HCT116 (cell line): ENCODE results near the gene MPC1. TPM values are rescaled to one million over a fixed set of nuclear protein-coding genes. Genes with fewer than 3 reads are reported as not detected.
A peak's percentile ranks its signal among the peaks of the same experiment; 100 is the strongest.

Experiments
- ATAC-seq: fragments of 200-7000 bp; cut with Tn5 transposase; 2 replicates; pipeline ENCODE4 v1.9.1; 2020; ENCODE audit warnings: mild to moderate bottlenecking, moderate library complexity
- BruUV-seq: library from RNA; stranded (reverse); fragments of 400-500 nt; replicated peaks from 2 replicates; lab custom pipeline; 2021; lab: Mats Ljungman, UMichigan
- CTCF ChIA-PET: fragments of 300-600 bp; sonication (Branson Sonifier 250); formaldehyde crosslinking; loops from one replicate; lab custom pipeline; 2021; ENCODE audit warnings: antibody characterized with exemption; lab: Charles Lee
- POLR2A ChIA-PET: fragments of 300-600, 350-600 bp; sonication (Branson Sonifier 250); formaldehyde crosslinking; loops from one replicate; lab custom pipeline; 2021; ENCODE audit warnings: antibody characterized with exemption; lab: Charles Lee
- RAD21 ChIA-PET, 2 experiments: fragments of 300-600 bp; sonication (Branson Sonifier 250); formaldehyde crosslinking; loops; one replicate each; lab custom pipeline; 2023; ENCODE audit warnings: low total read pairs in 2 of 2; ENCODE audit not compliant: uncharacterized antibody in 2 of 2, unreplicated experiment in 2 of 2, low non-redundant PET in 1 of 2; lab: Charles Lee
- DNase-seq: peaks from one replicate; pipeline ENCODE4 v3.0.0-alpha.2; 2010; ENCODE audit warnings: low read depth, low spot score
- H2AFZ ChIP-seq: fragments of 200-600 bp; shearing (Covaris generic), sonication (generic); 2 replicates; pipeline ENCODE4 v1.6.1; 2017; ENCODE audit warnings: low read depth, mixed run types, mixed read lengths, antibody characterized with exemption, low read length; ENCODE audit not compliant: poor library complexity, severe bottlenecking
- H3K27ac ChIP-seq: 2 replicates; pipeline ENCODE4 v1.5.1; 2012; ENCODE audit warnings: low read depth, low read length
- H3K27me3 ChIP-seq: fragments of 200-600 bp; sonication (generic); 2 replicates; pipeline ENCODE4 v1.6.1; 2016; ENCODE audit warnings: mixed run types, low read length, mixed read lengths; ENCODE audit not compliant: insufficient read depth
- H3K36me3 ChIP-seq, 2 experiments: fragments of 200-500 bp in 1 of 2; fragments of 200-600 bp in 1 of 2; sonication (Bioruptor generic) in 1 of 2; sonication (generic) in 1 of 2; 2 replicates each; pipeline versions ENCODE4 v1.5.1 to v1.6.1; 2014 to 2016; ENCODE audit warnings: low read length in 2 of 2, inconsistent platforms in 1 of 2, mixed read lengths in 1 of 2, mixed run types in 1 of 2; ENCODE audit not compliant: insufficient read depth in 2 of 2, control insufficient read depth in 1 of 2
- H3K4me1 ChIP-seq, 2 experiments: fragments of 200-600 bp in 1 of 2; sonication (generic) in 1 of 2; 2 replicates each; pipeline versions ENCODE4 v1.5.1 to v1.6.1; 2012 to 2017; ENCODE audit warnings: low read length in 2 of 2, inconsistent platforms in 1 of 2, mild to moderate bottlenecking in 1 of 2, mixed read lengths in 1 of 2, mixed run types in 1 of 2, moderate library complexity in 1 of 2; ENCODE audit not compliant: insufficient read depth in 2 of 2, control insufficient read depth in 1 of 2
- H3K4me2 ChIP-seq: fragments of 200-600 bp; sonication (generic); 2 replicates; pipeline ENCODE4 v1.6.1; 2017; ENCODE audit warnings: mixed run types, low read length, mixed read lengths
- H3K4me3 ChIP-seq, 2 experiments: fragments of 200-600 bp in 1 of 2; sonication (generic) in 1 of 2; replicated peaks in 1 of 2; 2 replicates each; pipeline ENCODE4 v1.5.1; 2011 to 2016; ENCODE audit warnings: low read length in 2 of 2, control low read depth in 1 of 2, low read depth in 1 of 2, mild to moderate bottlenecking in 1 of 2, mixed read lengths in 1 of 2, mixed run types in 1 of 2
- H3K79me2 ChIP-seq: fragments of 200-600 bp; sonication (generic); 2 replicates; pipeline ENCODE4 v1.6.1; 2017; ENCODE audit warnings: mild to moderate bottlenecking, mixed run types, low read length, moderate library complexity, mixed read lengths; ENCODE audit not compliant: insufficient read depth
- H3K9ac ChIP-seq: fragments of 200-600 bp; sonication (generic); 2 replicates; pipeline ENCODE4 v1.6.1; 2016; ENCODE audit warnings: low read length, mixed read lengths
- H3K9me2 ChIP-seq: fragments of 200-600 bp; sonication (generic), shearing (Covaris generic); 2 replicates; pipeline ENCODE4 v1.6.1; 2017; ENCODE audit warnings: mixed run types, mild to moderate bottlenecking, moderate library complexity; ENCODE audit not compliant: insufficient read depth
- H3K9me3 ChIP-seq, 2 experiments: fragments of 200-500 bp in 1 of 2; fragments of 200-600 bp in 1 of 2; sonication (Bioruptor generic) in 1 of 2; sonication (generic) in 1 of 2; 2 replicates each; pipeline ENCODE4 v1.6.1; 2014 to 2017; ENCODE audit warnings: low read length in 2 of 2, mixed read lengths in 2 of 2, inconsistent platforms in 1 of 2, low read depth in 1 of 2, mild to moderate bottlenecking in 1 of 2, mixed run types in 1 of 2, moderate library complexity in 1 of 2; ENCODE audit not compliant: control insufficient read depth in 1 of 2, insufficient read depth in 1 of 2
- H4K20me1 ChIP-seq: fragments of 200-600 bp; sonication (generic), shearing (Covaris generic); 2 replicates; pipeline ENCODE4 v1.6.1; 2017; ENCODE audit warnings: mixed run types, mild to moderate bottlenecking, moderate library complexity; ENCODE audit not compliant: insufficient read depth
- CEBPB ChIP-seq: IDR thresholded peaks from 2 replicates; pipeline ENCODE4 v1.6.1; 2012; ENCODE audit warnings: low read depth
- ELF1 ChIP-seq: IDR thresholded peaks from 2 replicates; pipeline ENCODE4 v1.6.1; 2012; ENCODE audit warnings: low read depth, borderline replicate concordance
- EZH2 ChIP-seq: fragments of 200-600 bp; sonication (generic); IDR thresholded peaks from 2 replicates; pipeline ENCODE4 v1.6.1; 2017; ENCODE audit warnings: antibody characterized with exemption, mixed run types
- FOSL1 ChIP-seq: IDR thresholded peaks from 2 replicates; pipeline ENCODE4 v1.6.1; 2012; ENCODE audit warnings: low read depth
- JUND ChIP-seq: IDR thresholded peaks from 2 replicates; pipeline ENCODE4 v1.6.1; 2012
- POLR2AphosphoS5 ChIP-seq: IDR thresholded peaks from 2 replicates; pipeline ENCODE4 v1.6.1; 2011; ENCODE audit warnings: mild to moderate bottlenecking, low read depth, low read length, moderate library complexity
- RAD21 ChIP-seq: IDR thresholded peaks from 2 replicates; pipeline ENCODE4 v1.6.1; 2012; ENCODE audit warnings: low read depth, mild to moderate bottlenecking
- SP1 ChIP-seq: IDR thresholded peaks from 2 replicates; pipeline ENCODE4 v1.6.1; 2012; ENCODE audit warnings: low read depth
- SRF ChIP-seq: IDR thresholded peaks from 2 replicates; pipeline ENCODE4 v1.6.1; 2012; ENCODE audit warnings: low read depth
- ZNF274 ChIP-seq: fragments of 200-500 bp; sonication (Bioruptor generic); IDR thresholded peaks from 2 replicates; pipeline ENCODE4 v1.6.1; 2014; ENCODE audit warnings: mild to moderate bottlenecking, low read depth, low read length, inconsistent platforms
- intact Hi-C: fragments of 100-400 bp; cut with micrococcal nuclease; formaldehyde crosslinking; loops from 2 replicates; pipeline ENCODE4 v1.10.0; 2022
- total RNA-seq: library from RNA; stranded (reverse); gene quantifications from one replicate; pipeline ENCODE4 v1.2.1, GENCODE V29; 2021; ENCODE audit not compliant: unreplicated experiment
- TF ChIP-seq, protein P1 (sequence below): IDR thresholded peaks from 2 replicates; pipeline ENCODE4 v1.6.1; 2012
- TF ChIP-seq, protein P2 (sequence below): IDR thresholded peaks from 2 replicates; pipeline ENCODE4 v1.6.1; 2011; ENCODE audit warnings: mild to moderate bottlenecking, low read length, moderate library complexity; ENCODE audit not compliant: insufficient replicate concordance; ENCODE audit errors: extremely low read depth
- TF ChIP-seq, protein P3 (sequence below): IDR thresholded peaks from 2 replicates; pipeline ENCODE4 v1.6.1; 2012; ENCODE audit warnings: low read depth

Gene MPC1
- total RNA-seq, 1 experiment from 2014 or later, result 15.9 TPM

DNA sequence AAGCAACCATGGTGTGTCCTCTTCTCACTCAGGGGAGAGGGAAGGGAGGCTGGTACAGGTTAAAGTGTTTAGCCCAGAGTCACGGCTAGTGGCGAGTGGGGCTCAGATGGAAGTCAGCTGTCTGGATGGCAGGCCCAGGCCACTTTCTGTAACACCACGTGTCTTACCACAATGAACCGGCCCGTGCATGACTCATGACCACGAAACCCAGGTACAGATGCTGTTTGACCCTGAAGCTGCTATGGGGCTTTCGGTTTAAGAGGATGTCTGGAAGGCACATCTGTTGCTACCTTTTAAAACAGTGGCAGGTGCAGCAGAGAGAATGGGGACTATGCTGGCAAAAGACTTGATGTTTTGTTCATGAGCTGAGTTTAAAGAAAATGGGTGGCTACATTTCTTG is 36.5 kb upstream of the MPC1 start:
- no peaks in the 10 kb centered on the region for H4K20me1 ChIP-seq
- no peaks in the 10 kb centered on the region for H3K27me3 ChIP-seq
- POLR2A ChIA-PET, result no interaction called here
- CTCF ChIA-PET, result no interaction called here
- no peak overlapping the region for H3K4me3 ChIP-seq
- H3K9me2 ChIP-seq, result no peaks in the 10 kb centered on the region
- ATAC-seq (peak; percentile 38; the same call in 1 of the 2 replicates), DNase-seq (no peak)
- intact Hi-C loops, result no loop called here
- H3K4me2 ChIP-seq, result no peak overlapping the region
- TF ChIP-seq POLR2AphosphoS5, result no peak
- TF ChIP-seq, protein P1, sequence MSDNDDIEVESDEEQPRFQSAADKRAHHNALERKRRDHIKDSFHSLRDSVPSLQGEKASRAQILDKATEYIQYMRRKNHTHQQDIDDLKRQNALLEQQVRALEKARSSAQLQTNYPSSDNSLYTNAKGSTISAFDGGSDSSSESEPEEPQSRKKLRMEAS, result peak; percentile 24; the same call in 1 of the 2 replicates
- no peak overlapping the region for H3K27ac ChIP-seq
- H3K9me3 ChIP-seq, result no peaks in the 10 kb centered on the region
- no TSS peak for BruUV-seq
- H3K79me2 ChIP-seq, result no peaks in the 10 kb centered on the region
- H3K4me1 ChIP-seq, result peaks cover 3 to 6% of the 10 kb centered on the region in 2 experiments; a peak in 2 of 4 replicates
- H3K9ac ChIP-seq, result no peak overlapping the region
- H3K36me3 ChIP-seq, result no peaks in the 10 kb centered on the region
- H2AFZ ChIP-seq, result no peak overlapping the region
- RAD21 ChIA-PET, result no interaction called here

DNA sequence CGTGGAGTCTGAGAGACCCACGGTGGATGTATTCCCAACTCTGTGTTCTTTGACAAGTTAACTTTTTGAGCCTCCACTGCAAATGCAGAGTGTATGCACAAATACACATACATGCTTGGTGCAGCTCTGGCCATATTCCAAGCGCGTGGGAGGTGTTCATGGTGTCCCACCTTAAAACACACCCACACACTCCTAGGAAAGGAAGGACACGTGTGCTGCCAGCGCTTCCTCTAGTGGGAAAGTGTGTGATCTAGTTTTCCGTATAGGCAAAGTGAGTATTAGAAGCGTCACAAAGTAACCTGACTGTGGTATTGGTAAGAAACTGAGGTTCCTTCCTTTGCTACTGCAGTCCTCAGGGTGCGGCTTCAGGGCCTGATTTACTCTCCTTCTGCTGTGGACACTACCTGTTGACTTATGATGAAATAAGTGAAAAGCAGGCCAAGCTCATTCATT is 36.0 kb upstream of the MPC1 start:
- ChIA-PET RAD21 (no interaction called here), POLR2A (no interaction called here), CTCF (no interaction called here)
- Histone ChIP-seq H3K27ac (no peak overlapping the region), H3K36me3 (no peaks in the 10 kb centered on the region), H3K9me3 (no peaks in the 10 kb centered on the region), H2AFZ (no peak overlapping the region), H3K9me2 (no peaks in the 10 kb centered on the region), H3K9ac (no peak overlapping the region), H3K79me2 (no peaks in the 10 kb centered on the region), H3K4me2 (no peak overlapping the region), H3K4me3 (no peak overlapping the region), H4K20me1 (no peaks in the 10 kb centered on the region), H3K4me1 (peaks cover 3 to 6% of the 10 kb centered on the region in 2 experiments; a peak in 2 of 4 replicates), H3K27me3 (no peaks in the 10 kb centered on the region)
- no peak for TF ChIP-seq JUND
- no peak for TF ChIP-seq ZNF274
- TF ChIP-seq RAD21, result no peak
- no peak for TF ChIP-seq SRF
- no peak for TF ChIP-seq FOSL1
- TF ChIP-seq, protein P2, sequence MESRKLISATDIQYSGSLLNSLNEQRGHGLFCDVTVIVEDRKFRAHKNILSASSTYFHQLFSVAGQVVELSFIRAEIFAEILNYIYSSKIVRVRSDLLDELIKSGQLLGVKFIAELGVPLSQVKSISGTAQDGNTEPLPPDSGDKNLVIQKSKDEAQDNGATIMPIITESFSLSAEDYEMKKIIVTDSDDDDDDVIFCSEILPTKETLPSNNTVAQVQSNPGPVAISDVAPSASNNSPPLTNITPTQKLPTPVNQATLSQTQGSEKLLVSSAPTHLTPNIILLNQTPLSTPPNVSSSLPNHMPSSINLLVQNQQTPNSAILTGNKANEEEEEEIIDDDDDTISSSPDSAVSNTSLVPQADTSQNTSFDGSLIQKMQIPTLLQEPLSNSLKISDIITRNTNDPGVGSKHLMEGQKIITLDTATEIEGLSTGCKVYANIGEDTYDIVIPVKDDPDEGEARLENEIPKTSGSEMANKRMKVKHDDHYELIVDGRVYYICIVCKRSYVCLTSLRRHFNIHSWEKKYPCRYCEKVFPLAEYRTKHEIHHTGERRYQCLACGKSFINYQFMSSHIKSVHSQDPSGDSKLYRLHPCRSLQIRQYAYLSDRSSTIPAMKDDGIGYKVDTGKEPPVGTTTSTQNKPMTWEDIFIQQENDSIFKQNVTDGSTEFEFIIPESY, result no peak
- TF ChIP-seq SP1, result no peak
- no peak for TF ChIP-seq CEBPB
- TF ChIP-seq EZH2, result no peak
- no peak for TF ChIP-seq POLR2AphosphoS5
- TF ChIP-seq, protein P3, sequence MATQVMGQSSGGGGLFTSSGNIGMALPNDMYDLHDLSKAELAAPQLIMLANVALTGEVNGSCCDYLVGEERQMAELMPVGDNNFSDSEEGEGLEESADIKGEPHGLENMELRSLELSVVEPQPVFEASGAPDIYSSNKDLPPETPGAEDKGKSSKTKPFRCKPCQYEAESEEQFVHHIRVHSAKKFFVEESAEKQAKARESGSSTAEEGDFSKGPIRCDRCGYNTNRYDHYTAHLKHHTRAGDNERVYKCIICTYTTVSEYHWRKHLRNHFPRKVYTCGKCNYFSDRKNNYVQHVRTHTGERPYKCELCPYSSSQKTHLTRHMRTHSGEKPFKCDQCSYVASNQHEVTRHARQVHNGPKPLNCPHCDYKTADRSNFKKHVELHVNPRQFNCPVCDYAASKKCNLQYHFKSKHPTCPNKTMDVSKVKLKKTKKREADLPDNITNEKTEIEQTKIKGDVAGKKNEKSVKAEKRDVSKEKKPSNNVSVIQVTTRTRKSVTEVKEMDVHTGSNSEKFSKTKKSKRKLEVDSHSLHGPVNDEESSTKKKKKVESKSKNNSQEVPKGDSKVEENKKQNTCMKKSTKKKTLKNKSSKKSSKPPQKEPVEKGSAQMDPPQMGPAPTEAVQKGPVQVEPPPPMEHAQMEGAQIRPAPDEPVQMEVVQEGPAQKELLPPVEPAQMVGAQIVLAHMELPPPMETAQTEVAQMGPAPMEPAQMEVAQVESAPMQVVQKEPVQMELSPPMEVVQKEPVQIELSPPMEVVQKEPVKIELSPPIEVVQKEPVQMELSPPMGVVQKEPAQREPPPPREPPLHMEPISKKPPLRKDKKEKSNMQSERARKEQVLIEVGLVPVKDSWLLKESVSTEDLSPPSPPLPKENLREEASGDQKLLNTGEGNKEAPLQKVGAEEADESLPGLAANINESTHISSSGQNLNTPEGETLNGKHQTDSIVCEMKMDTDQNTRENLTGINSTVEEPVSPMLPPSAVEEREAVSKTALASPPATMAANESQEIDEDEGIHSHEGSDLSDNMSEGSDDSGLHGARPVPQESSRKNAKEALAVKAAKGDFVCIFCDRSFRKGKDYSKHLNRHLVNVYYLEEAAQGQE, result no peak
- no peak for TF ChIP-seq ELF1
- DNase-seq (no peak), ATAC-seq (no peak)
- intact Hi-C loops, result no loop called here
- no TSS peak for BruUV-seq
